SK-N-SH treated with all-trans-retinoic acid at 6 μM for 48 hours (cell line): Measurements from ENCODE around the gene CD83.

Experiments used
- ATAC-seq: fragments of 200-7000 bp; cut with Tn5 transposase; 3 replicates; pipeline ENCODE4 v1.9.1; 2020; ENCODE audit warnings: mild to moderate bottlenecking, moderate library complexity
- ARNTL ChIP-seq: fragments of 450-650 bp; formaldehyde crosslinking; IDR thresholded peaks from 2 replicates; pipeline ENCODE4 v1.5.0; 2020; ENCODE audit warnings: low read depth, mild to moderate bottlenecking, moderate library complexity, borderline replicate concordance
- BACH2 ChIP-seq: fragments of 250-450 bp; sonication (Bioruptor Pico); IDR thresholded peaks from 2 replicates; pipeline ENCODE4 v1.9.0; 2021; ENCODE audit warnings: mild to moderate bottlenecking, borderline replicate concordance
- CSDC2 ChIP-seq: fragments of 250-450 bp; sonication (Bioruptor Pico); IDR thresholded peaks from 2 replicates; pipeline ENCODE4 v1.5.0; 2020; ENCODE audit warnings: mild to moderate bottlenecking, moderate library complexity
- CSRNP3 ChIP-seq: fragments of 250-450 bp; sonication (Bioruptor Pico); IDR thresholded peaks from 2 replicates; pipeline ENCODE4 v1.5.1; 2021; ENCODE audit warnings: mild to moderate bottlenecking, moderate library complexity
- ESRRG ChIP-seq: fragments of 250-450 bp; sonication (Bioruptor Pico); IDR thresholded peaks from 2 replicates; pipeline ENCODE4 v1.6.1; 2021; ENCODE audit warnings: mild to moderate bottlenecking
- GLIS3 ChIP-seq: fragments of 250-450 bp; sonication (Bioruptor Pico); IDR thresholded peaks from 2 replicates; pipeline ENCODE4 v1.5.0; 2020; ENCODE audit warnings: mild to moderate bottlenecking, moderate library complexity
- ISL1 ChIP-seq: fragments of 250-450 bp; sonication (Bioruptor Pico); IDR thresholded peaks from 2 replicates; pipeline ENCODE4 v2.1.2; 2022; ENCODE audit warnings: mild to moderate bottlenecking, moderate library complexity
- OSR1 ChIP-seq: fragments of 250-450 bp; sonication (Bioruptor Pico); IDR thresholded peaks from 2 replicates; pipeline ENCODE4 v1.8.0; 2022; ENCODE audit warnings: moderate library complexity, mild to moderate bottlenecking, inconsistent platforms
- PATZ1 ChIP-seq: fragments of 250-450 bp; sonication (Bioruptor Pico); IDR thresholded peaks from 2 replicates; pipeline ENCODE4 v1.8.0; 2020; ENCODE audit warnings: mild to moderate bottlenecking, moderate library complexity, borderline replicate concordance
- POU6F1 ChIP-seq: fragments of 250-450 bp; sonication (Bioruptor Pico); IDR thresholded peaks from 2 replicates; pipeline ENCODE4 v1.8.0; 2021; ENCODE audit warnings: low read depth, mild to moderate bottlenecking, moderate library complexity, borderline replicate concordance
- PPARA ChIP-seq: fragments of 250-450 bp; sonication (Bioruptor Pico); IDR thresholded peaks from 2 replicates; pipeline ENCODE4 v1.5.0; 2020; ENCODE audit warnings: mild to moderate bottlenecking, borderline replicate concordance
- RARB ChIP-seq: fragments of 250-450 bp; sonication (Bioruptor Pico); IDR thresholded peaks from 2 replicates; pipeline ENCODE4 v1.8.0; 2021; ENCODE audit warnings: mild to moderate bottlenecking, moderate library complexity
- SNAI2 ChIP-seq: fragments of 250-450 bp; sonication (Bioruptor Pico); IDR thresholded peaks from 2 replicates; pipeline ENCODE4 v1.5.0; 2020; ENCODE audit warnings: mild to moderate bottlenecking, moderate library complexity
- TCF4 ChIP-seq: fragments of 250-450 bp; sonication (Bioruptor Pico); IDR thresholded peaks from 2 replicates; pipeline ENCODE4 v1.8.0; 2021; ENCODE audit warnings: mild to moderate bottlenecking, moderate library complexity, borderline replicate concordance
- TOX ChIP-seq: fragments of 250-450 bp; sonication (Bioruptor Pico); IDR thresholded peaks from 2 replicates; pipeline ENCODE4 v1.8.0; 2021; ENCODE audit warnings: mild to moderate bottlenecking, moderate library complexity, borderline replicate concordance
- TSHZ2 ChIP-seq: fragments of 250-450 bp; sonication (Bioruptor Pico); IDR thresholded peaks from 2 replicates; pipeline ENCODE4 v1.5.0; 2020; ENCODE audit warnings: mild to moderate bottlenecking, moderate library complexity
- ZC3H10 ChIP-seq: fragments of 250-450 bp; sonication (Bioruptor Pico); IDR thresholded peaks from 2 replicates; pipeline ENCODE4 v1.5.1; 2021; ENCODE audit warnings: mild to moderate bottlenecking, moderate library complexity
- ZFP3 ChIP-seq: fragments of 250-450 bp; sonication (Bioruptor Pico); IDR thresholded peaks from 2 replicates; pipeline ENCODE4 v1.5.0; 2020; ENCODE audit warnings: mild to moderate bottlenecking, moderate library complexity
- ZNF565 ChIP-seq: fragments of 450-650 bp; formaldehyde crosslinking; conservative IDR thresholded peaks from 2 replicates; pipeline ENCODE4 v1.5.0; 2020; ENCODE audit warnings: low read depth, mild to moderate bottlenecking, moderate library complexity

CD83 gene

GRCh38 chr6:14077193-14077867 lies 40.2 kb upstream of the CD83 start (continued):
- TF ChIP-seq TSHZ2 (CRISPR knock-in tag): no peak
- TF ChIP-seq, all 23 proteins: peak for 0

GRCh38 chr6:14079433-14079832 lies 38.1 kb upstream of the CD83 start:
- ATAC-seq: no peak
- TF ChIP-seq TSHZ2 (CRISPR knock-in tag): no peak
- TF ChIP-seq PPARA: no peak
- no peak for TF ChIP-seq ZC3H10
- no peak for TF ChIP-seq RARB (CRISPR knock-in tag)
- TF ChIP-seq TOX (CRISPR knock-in tag): no peak
- no peak for TF ChIP-seq PATZ1
- no peak for TF ChIP-seq ESRRG
- TF ChIP-seq ZFP3: no peak
- no peak for TF ChIP-seq TCF4 (CRISPR knock-in tag)
- TF ChIP-seq CSRNP3: no peak
- no peak for TF ChIP-seq ZNF565 (CRISPR knock-in tag)
- TF ChIP-seq BACH2 (CRISPR knock-in tag): no peak

- ATAC-seq: no peak
- no peak for TF ChIP-seq CSRNP3
- TF ChIP-seq ZNF565 (CRISPR knock-in tag): no peak
- no peak for TF ChIP-seq RARB (CRISPR knock-in tag)
- no peak for TF ChIP-seq GLIS3
- no peak for TF ChIP-seq SNAI2 (CRISPR knock-in tag)
- TF ChIP-seq CSDC2 (CRISPR knock-in tag): no peak
- no peak for TF ChIP-seq OSR1 (CRISPR knock-in tag)
- TF ChIP-seq ISL1 (CRISPR knock-in tag): no peak
- no peak for TF ChIP-seq ZC3H10
- TF ChIP-seq ESRRG: no peak
- no peak for TF ChIP-seq ZFP3
- TF ChIP-seq, all 23 proteins: peak for 0
Measured at GRCh38 chr6:14079971-14080370, 37.6 kb upstream of the CD83 start.

- no peak for TF ChIP-seq ZNF565 (CRISPR knock-in tag)
- no peak for TF ChIP-seq BACH2 (CRISPR knock-in tag)
- no peak for TF ChIP-seq ZC3H10
- no peak for TF ChIP-seq ARNTL
- TF ChIP-seq TCF4 (CRISPR knock-in tag): no peak
- no peak for TF ChIP-seq RARB (CRISPR knock-in tag)
- no peak for TF ChIP-seq PATZ1
- no peak for TF ChIP-seq ESRRG
- TF ChIP-seq POU6F1 (CRISPR knock-in tag): no peak
- ATAC-seq: no peak
Measured at GRCh38 chr6:14081126-14081525, 36.4 kb upstream of the CD83 start.
